ENCODE results near the gene PARP3. TPM values are rescaled to one million over a fixed set of nuclear protein-coding genes. Genes with fewer than 3 reads are reported as not detected.

PARP3 gene
- total RNA-seq, 1 experiment from 2014 or later = 17.5 TPM

GRCh38 chr3:51945031-51945840 is 3.1 kb downstream of the PARP3 start:
- Histone ChIP-seq H3K9me2 (ENCODE audit: insufficient read depth) (no peaks in the 10 kb centered on the region), H3K79me2 (ENCODE audit: insufficient read depth, low read length) (peaks cover 15% of the 10 kb centered on the region), H3K27me3 (ENCODE audit: insufficient read depth, low read length) (no peaks in the 10 kb centered on the region), H3K9me3 (ENCODE audit: control insufficient read depth in 1 of 2, insufficient read depth in 1 of 2, low read depth in 1 of 2, low read length in 2 of 2) (no peaks in the 10 kb centered on the region), H3K4me1 (ENCODE audit: control insufficient read depth in 1 of 2, insufficient read depth in 2 of 2, low read length in 2 of 2) (peaks cover 17 to 26% of the 10 kb centered on the region in 2 experiments), H3K9ac (ENCODE audit: low read length) (no peak overlapping the region), H3K36me3 (ENCODE audit: control insufficient read depth in 1 of 2, insufficient read depth in 2 of 2, low read length in 2 of 2) (no peaks in the 10 kb centered on the region; a peak in 1 of 4 replicates), H4K20me1 (ENCODE audit: insufficient read depth) (0 out of 2 replicates have a peak, but pooled peaks cover 4% of the 10 kb centered on the region), H3K4me3 (replicated peaks in 1 of 2; ENCODE audit: low read depth in 1 of 2, low read length in 2 of 2) (no peak overlapping the region), H3K27ac (ENCODE audit: low read depth, low read length) (no peak overlapping the region), H2AFZ (ENCODE audit: low read depth, low read length, poor library complexity, severe bottlenecking) (no peak overlapping the region), H3K4me2 (ENCODE audit: low read length) (no peak overlapping the region)
- TF ChIP-seq MAX (IDR thresholded peaks at IDR 0.05) (no peak), ATF3 (IDR thresholded peaks at IDR 0.05) (no peak), REST (IDR thresholded peaks at IDR 0.05; ENCODE audit: low read depth) (no peak), CBX3 (IDR thresholded peaks at IDR 0.05; ENCODE audit: low read depth) (no peak), YY1 (IDR thresholded peaks at IDR 0.05; ENCODE audit: extremely low read depth, insufficient replicate concordance, low read depth, low read length) (no peak), CEBPB (IDR thresholded peaks at IDR 0.05; ENCODE audit: low read depth) (no peak), ZNF274 (IDR thresholded peaks at IDR 0.05; ENCODE audit: low read depth, low read length) (no peak), EZH2 (IDR thresholded peaks at IDR 0.05) (no peak), SRF (IDR thresholded peaks at IDR 0.05; ENCODE audit: low read depth) (no peak), ELF1 (IDR thresholded peaks at IDR 0.05; ENCODE audit: borderline replicate concordance, low read depth) (no peak), EGR1 (IDR thresholded peaks at IDR 0.05; ENCODE audit: low read depth) (no peak), SP1 (IDR thresholded peaks at IDR 0.05; ENCODE audit: low read depth) (no peak), POLR2AphosphoS5 (IDR thresholded peaks at IDR 0.05; ENCODE audit: low read depth, low read length) (no peak), CTCF (IDR thresholded peaks at IDR 0.05 in 2 of 3, conservative IDR thresholded peaks at IDR 0.05 in 1 of 3; ENCODE audit: borderline replicate concordance in 1 of 3, insufficient read depth in 1 of 3, low read depth in 2 of 3, low read length in 2 of 3) (no peak), FOSL1 (IDR thresholded peaks at IDR 0.05; ENCODE audit: low read depth) (no peak), EZH2phosphoT487 (IDR thresholded peaks at IDR 0.05; ENCODE audit: borderline replicate concordance) (no peak)
- POLR2A ChIA-PET = no interaction called here
- intact Hi-C loops (cut with micrococcal nuclease) = no loop called here
- DNase-seq (ENCODE audit: low read depth, low spot score) = no peak
- no peak for ATAC-seq
- RAD21 ChIA-PET (ENCODE audit: low non-redundant PET in 1 of 2, low total read pairs in 2 of 2, uncharacterized antibody in 2 of 2, unreplicated experiment in 2 of 2) = no interaction called here
- CTCF ChIA-PET = no interaction called here
- BruUV-seq (replicated peaks) = no TSS peak
